NT2/D1 (cell line): ENCODE results near the gene BTG4.

Experiments
- SUZ12 ChIP-seq: IDR thresholded peaks from 2 replicates; pipeline ENCODE4 v1.6.1; 2011; ENCODE audit not compliant: insufficient read length, insufficient read depth; ENCODE audit errors: extremely low read depth
- ZNF274 ChIP-seq: IDR thresholded peaks from 2 replicates; pipeline ENCODE4 v1.6.1; 2011; ENCODE audit warnings: mild to moderate bottlenecking, low read depth, low read length

GRCh38 chr11:111463276-111463675 lies 48.9 kb downstream of the BTG4 start:
- no peak for TF ChIP-seq ZNF274
- TF ChIP-seq SUZ12, result no peak
